ELR (cell line): ENCODE results near the gene POTEC.
"Not testable (repeated sequence)": the region's sequence is repeated elsewhere in the genome, so short reads cannot be mapped to it uniquely, and the experiment has no call there.

ENCODE experiments used
- DNase-seq: peaks from one replicate; pipeline ENCODE4 v3.0.0-alpha.2; 2015; ENCODE audit warnings: low read depth

POTEC gene

DNA sequence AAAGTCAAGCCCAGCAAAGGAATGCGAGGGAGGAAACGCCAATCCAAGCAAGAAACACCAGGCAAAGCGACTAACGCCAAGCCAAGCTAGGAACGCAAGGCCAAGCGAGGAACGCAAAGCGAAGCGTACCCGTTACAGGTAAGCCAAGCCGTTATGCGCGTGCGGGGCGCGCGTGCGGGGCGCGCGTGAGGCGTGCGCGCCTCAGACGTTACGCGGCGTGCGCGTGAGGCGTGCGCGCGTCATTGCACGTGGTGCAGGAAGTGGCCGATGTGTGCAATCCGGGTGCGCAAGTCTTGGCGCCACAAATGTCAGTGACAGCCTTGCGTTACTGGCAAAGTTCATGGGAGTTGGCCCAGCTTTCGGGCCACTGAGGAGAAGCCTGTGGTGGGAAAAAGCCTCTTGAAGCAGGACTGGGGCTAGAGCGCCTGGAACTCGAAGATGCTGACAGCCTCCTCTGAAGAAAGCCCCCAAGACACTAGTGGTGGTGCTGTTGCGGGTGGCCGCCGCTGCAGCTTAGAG, at the start of gene POTEC:
POTEC (minus strand) TSS at position 155 of the 519 bp plus-strand sequence. CDS start 454 bp downstream, outside the sequence.
- DNase-seq = not testable (repeated sequence)

DNA sequence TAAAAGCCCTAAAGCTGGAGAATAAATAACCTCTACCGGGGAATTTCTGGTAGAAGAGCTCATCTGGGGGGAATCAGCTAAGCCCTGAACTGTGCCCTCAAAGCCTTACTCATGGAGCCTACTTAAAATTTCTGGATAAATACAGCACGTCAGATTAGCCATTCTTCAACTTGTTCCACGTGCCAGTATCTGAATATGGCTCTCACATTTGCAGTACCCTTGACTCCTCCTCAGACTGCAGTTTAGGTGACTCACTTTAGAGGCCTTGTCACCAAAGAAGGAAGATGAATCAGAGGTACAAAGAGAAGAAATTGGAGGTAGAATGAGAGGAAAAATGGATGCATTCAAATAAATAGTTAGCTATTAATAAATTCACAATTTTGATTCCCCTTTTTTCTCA, 34.6 kb upstream of the POTEC start:
- no peak for DNase-seq

DNA sequence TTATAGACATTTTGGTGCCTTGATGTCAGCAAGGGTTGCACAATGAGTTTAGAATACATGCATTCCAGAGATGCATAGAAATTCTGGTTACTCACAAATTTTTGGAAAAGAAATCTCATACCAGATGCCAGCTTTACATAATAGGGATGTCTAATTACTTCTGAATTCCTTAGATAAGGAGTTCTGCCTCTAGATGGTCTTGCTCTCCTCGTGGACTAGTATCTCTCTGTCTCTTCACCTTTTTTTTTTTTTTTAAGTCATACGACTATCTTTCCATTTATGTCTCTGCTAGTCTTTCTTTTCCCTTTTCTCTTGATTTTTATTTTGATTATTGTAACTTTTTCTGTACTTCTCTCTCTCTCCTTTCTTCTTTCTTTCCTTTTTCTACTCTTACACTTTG, 16.1 kb upstream of the POTEC start:
- DNase-seq = not testable (repeated sequence)

DNA sequence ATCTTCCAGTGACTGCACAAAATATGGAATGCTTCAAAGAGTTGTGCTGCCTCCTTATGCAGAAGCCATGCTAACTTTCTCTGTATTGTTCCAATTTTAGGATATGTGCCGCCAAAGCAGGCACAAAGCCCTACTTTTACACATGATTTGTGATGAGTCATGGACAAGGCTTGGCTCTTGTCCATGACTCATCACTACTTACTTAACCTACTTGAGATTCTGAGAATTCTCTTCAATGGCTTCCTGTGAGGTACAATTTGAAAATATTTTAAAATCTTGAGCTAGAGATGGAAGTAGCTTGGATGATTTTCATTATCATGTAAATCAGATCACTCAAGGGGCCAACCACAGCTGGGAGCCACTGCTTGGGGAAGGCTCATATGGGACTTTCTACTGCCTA, 11.7 kb downstream of the POTEC start:
- DNase-seq = not testable (repeated sequence)

DNA sequence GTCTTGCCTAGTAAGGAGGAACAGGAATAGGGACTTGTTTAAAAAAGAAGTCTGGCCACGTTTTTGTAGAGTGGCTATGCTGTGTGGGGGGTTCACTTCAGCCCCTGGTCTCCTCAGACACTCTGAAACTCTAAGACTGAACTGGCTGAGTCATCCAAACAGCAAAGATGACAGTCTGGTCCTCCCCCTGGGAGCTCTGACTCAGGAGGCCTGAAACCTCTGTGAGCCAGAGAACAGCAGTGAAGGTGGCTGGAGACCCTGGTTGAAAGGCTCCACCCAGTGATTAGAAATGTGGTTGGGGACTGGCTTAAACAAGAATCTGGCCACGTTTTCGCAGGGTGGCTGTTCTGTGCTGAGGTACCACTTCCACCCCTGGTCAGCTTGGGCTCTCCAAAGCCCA, 32.7 kb downstream of the POTEC start:
- DNase-seq = not testable (repeated sequence)

DNA sequence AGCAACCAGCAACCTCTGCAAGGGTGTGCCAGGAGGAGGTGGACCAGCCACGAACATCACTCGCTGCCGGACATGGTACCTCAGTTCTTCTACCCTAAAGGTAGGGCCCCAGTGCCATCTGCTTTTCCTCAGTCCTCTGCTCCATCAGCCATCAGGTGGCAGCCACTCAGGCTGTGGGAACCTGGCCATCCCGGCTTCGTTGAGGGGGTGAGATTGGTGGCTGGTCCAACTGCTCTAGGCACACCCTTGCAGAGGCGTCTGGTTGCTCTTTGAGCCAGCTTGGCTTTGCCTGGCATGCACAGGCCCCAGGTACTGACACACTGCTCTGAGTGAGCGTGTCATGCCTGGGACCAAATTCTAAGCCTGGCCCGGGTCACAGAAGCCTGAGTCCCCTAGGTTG, 39.7 kb downstream of the POTEC start:
- not testable (repeated sequence) for DNase-seq

DNA sequence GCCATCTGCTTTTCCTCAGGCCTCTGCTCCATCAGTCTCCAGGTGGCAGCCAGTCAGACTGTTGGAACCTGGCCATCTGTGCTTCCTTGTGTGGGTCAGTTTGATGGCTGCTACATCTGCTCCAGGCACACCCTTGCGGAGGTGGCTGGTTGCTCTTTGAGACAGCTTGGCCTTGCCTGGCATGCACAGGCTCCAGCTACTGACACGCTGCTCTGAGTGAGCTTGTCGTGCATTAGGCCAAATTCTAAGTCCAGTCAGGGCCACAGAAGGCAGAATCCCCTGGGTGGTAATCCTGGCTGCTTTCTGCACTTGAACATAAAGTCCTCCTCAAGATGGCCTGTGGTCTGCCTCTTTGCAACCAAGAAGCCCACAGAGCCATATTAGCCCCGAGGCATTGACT, 41.5 kb downstream of the POTEC start:
- not testable (repeated sequence) for DNase-seq

DNA sequence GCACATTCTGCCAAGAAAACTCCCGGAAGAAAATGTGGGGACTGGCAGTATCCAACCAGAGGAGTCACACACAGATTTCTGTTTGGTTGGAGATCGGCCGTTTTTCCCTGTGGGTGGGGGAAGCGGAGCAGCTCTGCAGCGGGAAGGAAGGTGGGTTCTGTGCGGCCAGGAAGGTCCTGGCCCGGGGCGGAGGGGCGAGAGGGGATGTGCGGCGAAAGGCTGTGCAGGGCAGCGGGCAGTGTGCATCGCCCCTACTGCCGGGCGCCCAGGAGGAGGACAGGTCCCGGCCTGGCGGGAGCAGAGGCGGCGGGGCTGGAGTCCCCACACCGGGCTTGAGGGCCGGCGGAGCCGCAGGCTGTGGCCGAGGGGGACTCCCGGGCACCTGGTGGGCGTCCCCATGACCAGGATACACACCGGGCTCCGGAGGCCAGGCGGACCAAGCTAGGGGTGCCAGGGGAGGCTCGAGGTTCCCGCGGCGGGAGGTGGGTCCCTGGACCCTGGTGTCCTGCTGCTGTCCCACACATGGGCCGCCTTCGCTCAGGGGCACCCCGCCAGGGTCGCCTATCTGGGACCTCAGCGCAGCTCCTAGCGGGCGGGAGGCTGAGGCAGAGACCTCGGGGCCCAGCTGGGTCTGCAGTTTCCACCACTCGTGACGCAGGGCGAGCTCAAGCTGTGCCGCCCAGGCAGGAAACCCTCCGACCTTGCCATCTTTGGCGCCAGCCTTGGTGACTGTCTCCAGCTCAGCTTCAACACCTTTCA, 54.0 kb downstream of the POTEC start:
- not testable (repeated sequence) for DNase-seq

DNA sequence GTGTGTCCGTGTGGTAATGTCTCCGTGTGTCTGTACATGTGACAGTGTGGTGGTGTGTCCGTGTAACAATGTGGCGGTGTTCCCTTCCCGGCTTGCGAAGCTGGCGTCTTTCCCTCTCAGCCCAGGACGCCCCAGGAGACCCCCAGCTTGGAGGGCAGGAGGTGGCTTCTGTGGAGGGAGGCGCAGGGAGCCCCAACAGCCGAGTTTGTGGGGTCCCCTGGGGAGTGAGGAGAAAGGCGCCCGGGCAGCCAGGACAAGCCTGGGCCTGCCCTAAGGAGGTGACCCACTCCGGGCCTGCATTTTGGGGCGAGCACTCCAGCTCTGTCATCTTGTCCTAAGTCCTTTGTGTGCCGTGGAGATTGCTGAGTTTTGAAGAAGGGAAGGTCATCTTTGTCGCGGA, 54.6 kb downstream of the POTEC start:
- not testable (repeated sequence) for DNase-seq

DNA sequence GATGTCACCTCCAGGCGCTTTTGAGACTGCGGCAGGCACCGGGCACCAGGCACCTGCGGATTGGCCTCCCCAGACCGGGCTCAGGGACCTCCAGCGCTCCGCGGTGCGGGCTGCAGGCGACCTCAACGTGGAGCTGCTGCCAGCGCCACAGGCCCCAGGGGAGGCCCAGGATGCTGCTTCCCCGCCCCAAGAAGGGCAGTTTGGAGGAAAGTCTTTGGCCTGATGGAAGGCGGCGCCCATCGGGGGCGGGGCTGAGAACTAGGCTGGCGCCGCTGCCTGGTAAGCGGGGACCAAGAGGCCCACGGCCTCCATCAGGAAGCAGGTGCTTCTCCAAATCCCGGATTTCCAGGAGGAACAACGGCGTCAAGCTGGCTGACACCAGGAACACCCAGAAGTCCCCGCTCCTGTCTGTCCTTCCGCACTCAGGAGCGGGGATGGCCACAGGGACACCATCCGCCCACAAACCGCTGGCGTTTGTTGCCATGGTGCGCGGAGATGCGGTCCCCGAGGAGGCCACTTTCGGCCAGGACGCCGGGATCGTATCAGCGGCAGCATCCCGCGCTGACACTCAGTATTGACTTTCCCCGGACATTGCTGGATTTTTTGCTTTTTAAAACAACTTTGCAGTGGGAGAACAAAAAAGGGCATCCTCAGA, 56.3 kb downstream of the POTEC start:
- not testable (repeated sequence) for DNase-seq

DNA sequence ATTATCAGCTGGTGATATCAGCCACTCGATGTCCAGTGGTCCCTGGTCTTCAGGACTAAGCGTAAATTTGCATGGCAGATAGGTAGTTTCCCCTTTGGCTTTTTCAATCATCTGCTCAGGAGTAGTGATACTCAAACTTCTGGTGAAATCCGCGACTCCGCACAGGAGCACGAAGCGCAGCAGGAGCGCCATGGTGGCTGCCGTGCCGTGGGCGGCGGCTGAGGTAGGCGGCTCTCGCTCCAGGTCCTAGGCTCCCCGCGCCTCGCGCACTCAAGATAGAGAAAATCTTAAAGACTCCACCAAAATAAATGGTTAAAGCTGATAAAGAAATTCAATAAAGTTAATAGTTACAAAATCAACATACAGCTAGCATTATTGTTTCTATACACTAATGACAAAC, 64.3 kb downstream of the POTEC start:
- DNase-seq = not testable (repeated sequence)

DNA sequence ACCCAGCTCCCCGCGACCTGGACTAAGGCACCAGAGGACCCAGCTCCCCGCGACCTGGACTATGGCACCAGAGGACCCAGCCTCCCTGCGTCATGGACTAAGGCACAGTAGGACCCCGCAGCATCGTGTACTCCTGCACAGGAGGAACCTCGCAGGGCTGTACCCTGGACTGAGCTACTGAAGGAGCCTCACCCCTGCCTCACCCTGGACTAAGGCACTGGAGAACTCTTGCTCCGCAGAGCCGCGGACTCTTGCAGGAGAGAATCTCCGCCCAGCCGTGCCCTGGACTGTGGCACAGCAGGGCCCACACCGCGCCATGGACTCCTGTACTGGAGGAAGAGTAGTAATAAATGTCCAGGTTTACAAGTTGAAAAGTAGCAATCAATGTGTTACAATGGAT, 67.9 kb downstream of the POTEC start:
- not testable (repeated sequence) for DNase-seq

DNA sequence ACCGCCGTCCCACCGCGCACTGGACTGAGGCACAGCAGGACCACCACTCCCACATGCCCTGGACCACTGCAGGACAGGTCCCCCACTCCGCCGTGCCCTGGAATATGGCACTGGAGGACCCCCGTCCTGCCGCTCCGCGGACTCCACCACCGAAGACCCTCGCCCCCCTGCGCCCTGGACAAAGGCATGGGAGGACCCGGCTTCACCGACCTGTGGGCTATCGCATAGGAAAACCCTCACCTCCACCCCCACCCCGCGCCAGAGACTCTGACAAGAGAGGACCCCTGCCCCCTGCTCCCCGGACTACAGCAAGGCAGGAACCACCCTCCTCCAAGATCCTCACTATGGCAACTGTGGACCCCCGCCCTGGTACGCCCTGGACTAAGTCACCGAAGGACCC, 68.6 kb downstream of the POTEC start:
- DNase-seq = not testable (repeated sequence)

DNA sequence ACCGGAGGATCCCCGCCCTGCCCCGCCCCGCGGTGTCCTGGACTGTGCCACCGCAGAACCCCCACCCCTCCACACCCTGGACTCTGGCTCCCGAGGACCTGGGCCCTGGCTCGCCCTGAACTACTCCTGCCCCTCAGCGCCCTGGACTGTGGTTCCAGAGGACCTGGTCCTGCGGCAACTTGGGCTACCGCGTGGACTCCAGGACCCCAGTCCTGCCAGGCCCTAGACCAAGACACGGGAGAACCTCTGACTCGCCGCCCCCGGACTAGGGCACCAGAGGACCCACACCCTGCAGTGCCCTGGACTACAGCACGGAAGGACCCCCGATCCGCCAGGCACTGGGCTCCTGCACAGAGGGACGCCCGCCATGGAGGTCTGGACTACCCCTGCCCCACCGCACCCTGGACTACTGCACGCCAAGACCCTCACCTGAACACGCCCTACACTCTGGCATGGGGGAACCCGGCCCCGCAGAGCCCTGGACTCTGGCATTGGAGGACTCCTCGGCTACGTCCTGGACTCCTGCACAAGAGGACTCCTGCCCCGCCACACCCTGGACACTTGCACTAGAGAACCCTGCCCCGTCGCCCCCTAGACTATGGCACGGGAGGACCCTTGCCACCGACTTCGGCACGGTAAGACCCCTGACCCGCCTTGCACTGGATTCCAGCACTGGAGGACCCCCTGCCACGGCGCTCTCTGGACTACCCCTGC, 69.2 kb downstream of the POTEC start:
- DNase-seq = not testable (repeated sequence)

DNA sequence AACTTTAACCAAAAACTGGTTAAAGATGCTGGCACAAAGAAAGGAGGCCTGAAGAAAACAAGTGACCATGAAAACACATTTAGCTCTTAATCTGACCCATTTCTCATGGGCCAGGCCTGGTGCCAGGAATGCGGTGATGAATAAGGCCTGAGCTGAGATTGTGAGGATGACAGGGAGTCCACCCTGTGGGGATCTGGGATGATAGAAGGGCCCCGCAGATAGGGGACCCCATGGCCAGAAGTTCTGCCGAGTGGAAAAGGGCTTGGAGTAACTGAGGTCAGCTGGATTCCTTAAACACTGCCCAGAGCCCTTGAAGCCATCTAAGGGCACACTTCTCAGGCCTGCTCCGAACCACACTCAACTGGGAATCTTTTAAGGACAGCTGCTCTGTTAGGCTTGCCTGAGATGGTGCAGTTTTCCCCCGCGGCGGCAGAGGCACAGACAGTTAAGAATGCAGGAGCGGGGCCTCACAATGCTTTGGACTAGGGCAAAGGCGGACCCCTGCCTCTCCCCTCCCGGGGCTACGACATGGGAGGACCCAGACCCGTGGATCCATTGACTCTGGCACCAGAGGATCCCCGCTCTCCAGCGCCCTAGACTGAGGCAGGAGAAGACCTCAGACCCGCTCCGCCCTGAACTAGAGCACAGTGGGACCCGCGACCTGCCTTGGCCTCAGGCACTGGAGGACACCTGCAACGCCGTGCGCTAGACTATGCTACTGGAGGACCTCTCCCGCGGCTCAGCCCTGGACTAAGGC, 70.0 kb downstream of the POTEC start:
- DNase-seq = not testable (repeated sequence)

DNA sequence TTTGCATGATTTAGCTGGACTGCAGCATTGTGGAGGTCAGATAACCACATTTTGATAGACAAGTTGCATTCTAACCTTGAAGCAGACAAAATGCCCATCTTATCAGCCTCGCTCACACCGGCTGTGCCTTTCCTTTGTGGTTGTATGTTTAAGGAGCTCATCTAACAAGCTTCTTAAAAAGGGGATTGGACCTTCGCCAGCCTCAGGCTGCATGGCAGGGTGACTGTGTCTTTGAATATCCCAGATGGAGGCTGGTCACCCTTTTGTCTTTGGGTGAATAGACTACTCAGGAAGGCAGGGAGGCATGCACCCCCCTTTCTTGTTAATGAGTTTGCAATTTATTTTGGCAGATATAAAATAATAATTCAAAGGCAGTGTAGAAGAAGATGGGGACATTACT, 72.1 kb downstream of the POTEC start:
- DNase-seq = not testable (repeated sequence)

DNA sequence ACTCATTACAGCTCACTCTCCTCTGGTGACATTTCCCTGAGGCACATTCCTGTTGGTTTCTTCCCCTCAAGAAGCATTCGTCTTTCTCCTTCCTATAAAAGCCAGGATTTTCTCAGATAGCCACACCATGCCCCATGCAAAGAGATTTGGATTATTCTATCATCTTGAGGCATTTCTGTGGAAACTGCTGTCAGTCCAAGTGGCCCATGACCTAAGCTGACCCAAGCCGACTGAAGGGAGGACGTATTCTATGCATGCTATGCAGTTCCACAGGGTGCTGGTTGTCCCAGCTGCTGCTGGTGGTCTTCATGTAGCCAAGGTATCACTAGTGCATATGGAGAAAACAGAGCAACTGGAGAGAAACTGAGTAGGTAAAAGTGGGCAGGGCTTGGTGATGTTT, 73.0 kb downstream of the POTEC start:
- DNase-seq = not testable (repeated sequence)

DNA sequence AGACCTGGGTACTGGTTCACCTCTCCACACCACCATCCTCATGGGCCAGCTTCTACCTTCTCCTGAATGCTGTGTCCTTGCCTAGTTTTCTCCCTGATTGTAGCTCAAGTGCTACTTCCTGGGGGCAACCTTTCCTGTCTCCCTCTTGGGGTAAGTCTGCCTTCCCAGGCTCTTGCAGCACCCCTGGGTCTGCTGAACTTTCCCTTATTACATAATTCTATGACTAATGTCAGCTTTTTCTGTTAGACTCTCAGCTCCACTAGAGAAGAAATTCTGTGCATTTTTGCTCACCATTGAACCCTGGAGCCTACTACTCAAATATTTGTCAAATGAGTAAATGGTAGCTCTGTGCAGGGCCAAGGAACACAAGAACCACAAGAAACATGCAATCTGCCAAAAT, 73.4 kb downstream of the POTEC start:
- DNase-seq = not testable (repeated sequence)

DNA sequence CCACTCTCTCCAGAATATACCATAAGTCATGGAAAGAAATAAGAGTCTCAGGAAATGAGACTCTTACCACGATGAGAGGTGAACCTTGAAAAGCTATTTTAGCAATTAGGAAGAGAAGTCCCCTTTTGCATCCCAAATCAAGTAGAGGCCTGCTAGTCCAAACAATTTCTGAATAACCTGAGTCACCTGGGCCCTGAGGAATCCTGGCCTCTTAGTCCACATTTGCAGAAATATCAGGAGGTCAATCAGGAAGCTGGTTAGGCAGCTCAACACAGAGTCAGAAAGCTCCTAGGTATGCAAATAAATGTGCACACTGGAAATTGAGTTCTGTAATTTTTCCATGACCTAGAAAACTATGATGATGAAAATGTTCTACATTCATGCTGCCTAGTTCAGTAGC, 77.4 kb downstream of the POTEC start:
- DNase-seq = not testable (repeated sequence)
